CD1c-positive myeloid dendritic cell (primary cell): Measurements from ENCODE around the gene ATP13A3.
A peak's percentile ranks its signal among the peaks of the same experiment; 100 is the strongest.
"Not testable (repeated sequence)": the region's sequence is repeated elsewhere in the genome, so short reads cannot be mapped to it uniquely, and the experiment has no call there.

ENCODE experiments used
- DNase-seq: peaks from one replicate; pipeline ENCODE4 v3.0.0-alpha.2; 2016; ENCODE audit errors: extremely low spot score

The ATP13A3 gene

DNA sequence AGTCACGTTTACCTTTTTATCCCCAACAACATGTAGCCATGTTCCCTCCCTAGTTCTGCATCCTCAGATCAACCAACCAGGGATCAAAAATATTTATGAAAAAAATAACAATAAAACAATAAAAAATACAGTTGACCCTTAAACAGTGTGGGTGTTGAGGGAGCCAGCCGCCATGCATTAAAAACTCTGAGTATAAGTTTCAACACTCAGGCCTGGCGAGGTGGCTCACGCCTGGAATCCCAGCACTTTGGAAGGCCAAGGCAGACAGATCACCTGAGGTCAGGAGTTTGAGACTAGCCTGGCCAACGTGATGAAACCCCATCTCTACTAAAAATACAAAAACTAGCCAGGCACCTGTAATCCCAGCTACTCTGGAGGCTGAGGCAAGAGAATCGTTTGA, 12.7 kb upstream of the ATP13A3 start:
- not testable (repeated sequence) for DNase-seq

DNA sequence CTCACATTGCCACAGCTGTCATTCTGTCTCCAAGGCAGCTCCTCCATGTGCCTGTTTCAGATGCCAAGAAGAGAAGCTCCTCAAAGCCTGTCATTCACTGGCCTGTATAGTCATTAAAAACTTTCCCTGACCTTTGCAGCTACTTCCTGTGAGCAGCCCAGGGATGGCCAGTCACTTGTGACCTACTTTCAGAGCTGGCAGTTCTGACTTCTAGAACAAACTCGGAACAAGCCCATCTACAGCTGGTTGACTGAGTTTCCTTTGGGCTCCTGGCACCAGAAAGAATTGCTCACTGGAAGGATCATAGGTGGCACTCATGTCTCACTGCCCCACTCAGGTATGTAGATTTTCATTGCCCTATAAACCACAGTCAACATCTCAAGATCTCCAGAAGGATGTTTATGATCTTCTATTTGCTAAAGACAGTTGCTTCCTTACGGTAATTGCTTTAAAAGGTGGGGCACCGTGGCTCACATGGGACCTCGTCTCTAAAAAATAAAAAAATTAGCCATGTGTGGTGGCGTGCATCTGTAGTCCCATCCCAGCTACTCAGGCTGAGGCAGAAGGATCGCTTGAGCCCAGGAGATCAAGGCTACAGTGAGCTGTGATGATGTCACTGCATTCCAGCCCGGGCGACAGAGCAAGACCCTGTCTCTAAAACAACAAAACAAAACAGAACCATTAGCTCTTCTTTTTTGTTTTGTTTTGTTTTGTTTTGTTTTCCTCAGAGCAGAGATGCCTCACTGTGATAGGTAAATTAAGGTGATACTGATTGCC, 11.2 kb upstream of the ATP13A3 start:
- DNase-seq = peak; percentile 74

DNA sequence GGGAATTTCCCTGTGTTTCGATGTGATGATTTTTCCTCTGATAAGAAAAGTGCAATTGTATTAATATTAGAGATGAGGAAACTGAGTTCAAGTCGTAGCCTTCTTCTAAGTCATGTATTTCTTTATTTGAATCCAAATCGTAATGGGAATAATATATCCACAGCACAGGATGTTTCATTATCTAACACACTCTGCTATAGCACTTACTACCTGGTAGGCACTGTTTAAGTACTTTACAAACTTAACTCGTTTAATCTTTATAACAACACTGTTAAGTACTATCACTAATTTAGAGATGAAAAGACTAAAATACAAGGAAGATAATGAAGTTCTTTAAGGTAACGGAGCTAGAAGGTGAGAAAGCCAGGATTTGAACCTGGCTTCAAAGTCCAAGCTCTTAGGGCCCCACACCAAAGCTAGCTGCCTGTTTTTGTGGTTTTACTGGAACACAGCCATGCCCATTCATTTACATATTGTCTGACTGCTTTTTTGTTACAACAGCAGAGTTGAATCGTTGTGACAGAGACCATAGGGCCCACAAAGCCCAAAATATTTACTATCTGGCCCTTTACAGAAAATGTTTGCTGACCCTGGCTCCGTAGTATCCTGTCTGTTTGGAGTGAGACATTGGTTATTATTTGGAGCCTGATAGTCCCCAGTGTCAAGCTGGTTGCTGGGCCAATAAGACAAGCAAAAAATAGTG, 9.6 kb upstream of the ATP13A3 start:
- DNase-seq = no peak

DNA sequence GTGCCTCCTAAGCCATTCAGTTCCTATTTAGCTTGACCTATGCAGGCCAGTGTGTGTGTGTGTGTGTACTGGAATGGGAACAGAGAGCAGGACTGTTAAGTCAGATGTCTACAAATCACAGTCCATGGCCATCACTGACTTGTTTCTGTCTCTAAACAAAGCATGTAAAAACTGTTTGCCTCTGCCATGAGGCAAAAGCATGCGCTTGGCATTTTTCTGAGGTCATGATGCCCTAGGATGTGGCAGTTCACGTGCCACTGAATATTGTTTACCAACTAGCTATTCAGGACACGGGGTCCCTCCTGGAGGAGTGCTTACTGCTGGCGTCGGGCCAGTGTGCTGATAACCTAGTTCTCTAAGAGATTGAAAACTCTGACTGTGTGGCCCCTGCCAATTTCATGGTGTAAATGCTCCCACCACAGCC, 8.2 kb upstream of the ATP13A3 start:
- DNase-seq = peak; percentile 51

DNA sequence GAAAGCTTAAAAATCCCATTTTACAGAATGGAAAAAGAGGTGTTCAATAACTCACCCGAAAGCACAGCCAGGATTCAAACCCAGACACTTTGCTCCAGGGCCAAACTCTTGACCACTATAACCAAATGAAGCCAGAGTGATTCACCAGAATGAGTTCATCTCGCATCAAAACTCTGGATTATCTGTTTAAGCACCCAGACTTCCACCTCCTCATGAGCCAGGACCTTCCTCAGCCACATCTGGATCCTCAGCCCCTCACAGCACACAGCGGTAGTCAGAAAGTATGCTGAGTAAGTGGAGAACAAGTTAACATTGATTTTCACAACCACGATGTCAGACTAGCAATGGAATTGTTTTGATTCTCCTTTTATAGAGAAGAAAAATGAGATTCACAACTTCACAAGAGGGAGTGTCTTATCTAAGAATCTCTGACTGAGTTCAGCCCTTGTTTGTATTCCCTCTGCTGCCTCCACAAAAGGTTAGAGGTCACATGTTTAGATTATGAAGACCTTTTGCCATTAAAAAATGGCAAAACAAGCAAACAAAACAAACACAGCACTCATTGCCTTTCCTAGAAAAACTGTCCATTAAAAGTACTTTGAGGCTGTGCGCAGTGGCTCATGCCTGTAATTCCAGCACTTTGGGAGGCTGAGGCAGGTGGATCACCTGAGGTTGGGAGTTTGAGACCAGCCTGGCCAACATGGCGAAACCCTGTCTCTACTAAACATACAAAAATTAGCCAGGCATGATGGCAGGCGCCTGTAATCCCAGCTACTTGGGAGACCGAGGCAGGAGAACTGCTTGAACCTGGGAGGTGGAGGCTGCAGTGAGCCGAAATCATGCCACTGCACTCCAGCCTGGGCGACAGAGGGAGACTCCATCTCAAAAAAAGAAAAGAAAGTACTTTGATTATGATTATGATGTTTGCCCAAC, 7.5 kb upstream of the ATP13A3 start:
- not testable (repeated sequence) for DNase-seq

DNA sequence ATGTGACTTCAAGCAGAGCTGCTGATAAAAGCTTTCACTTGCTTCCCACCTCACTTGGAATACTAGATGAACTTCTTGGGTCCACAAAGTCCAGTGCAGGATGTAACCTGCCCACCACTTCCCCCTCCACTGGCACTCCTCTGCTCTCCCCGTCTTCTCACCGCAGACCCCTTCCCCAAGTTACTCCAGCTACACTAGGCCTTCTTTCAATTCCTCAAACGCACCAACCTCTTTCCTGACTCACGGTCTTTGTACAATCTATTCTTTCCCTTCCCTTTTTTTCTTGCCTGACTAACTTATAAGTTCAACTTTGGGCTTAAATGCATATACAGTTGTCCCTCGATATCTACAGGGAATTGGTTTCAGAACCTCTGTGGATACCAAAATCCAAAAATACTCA, 5.2 kb upstream of the ATP13A3 start:
- peak; percentile 87 for DNase-seq

DNA sequence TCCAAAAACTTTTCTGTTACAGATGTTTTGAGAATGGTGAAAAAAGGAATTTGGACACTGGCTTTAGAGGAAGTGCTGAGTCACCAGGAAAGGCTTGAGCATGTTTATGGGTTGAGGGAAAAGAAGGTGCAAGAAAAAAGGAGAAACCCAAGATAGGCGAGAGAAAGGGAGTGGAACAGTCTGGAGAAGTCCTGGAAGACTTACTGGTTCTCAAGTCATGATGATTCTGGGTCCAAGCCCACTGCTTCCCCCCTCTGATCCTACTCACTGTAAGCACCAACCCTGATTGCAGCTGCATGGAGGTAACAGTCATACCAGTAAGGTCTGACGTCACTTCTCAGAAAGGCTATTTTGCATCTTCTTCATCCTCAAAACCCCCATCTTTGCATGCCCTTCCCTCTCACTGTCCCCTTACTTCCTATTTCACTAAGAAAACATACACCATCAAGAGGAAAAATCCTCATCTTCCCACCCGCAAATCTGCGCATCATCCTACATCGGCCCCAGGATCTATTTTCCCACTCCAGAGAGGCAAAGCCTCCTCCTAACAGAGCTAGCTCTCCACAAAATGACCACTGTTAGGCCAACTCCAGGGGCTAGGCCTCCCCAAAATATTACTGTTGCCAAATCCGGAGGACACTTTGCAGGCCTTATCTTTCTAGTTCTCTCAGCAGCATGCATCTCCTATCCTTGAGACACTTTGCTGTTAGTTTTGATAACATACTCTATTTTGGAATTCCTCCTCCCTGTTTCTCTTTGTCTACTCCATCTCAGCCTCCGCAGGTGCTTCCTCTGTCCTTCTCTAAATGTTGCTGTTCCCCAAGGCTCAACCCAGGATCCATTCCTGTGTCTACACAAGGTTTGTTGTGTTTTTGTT, 3.2 kb upstream of the ATP13A3 start:
- peak; percentile 85 for DNase-seq

DNA sequence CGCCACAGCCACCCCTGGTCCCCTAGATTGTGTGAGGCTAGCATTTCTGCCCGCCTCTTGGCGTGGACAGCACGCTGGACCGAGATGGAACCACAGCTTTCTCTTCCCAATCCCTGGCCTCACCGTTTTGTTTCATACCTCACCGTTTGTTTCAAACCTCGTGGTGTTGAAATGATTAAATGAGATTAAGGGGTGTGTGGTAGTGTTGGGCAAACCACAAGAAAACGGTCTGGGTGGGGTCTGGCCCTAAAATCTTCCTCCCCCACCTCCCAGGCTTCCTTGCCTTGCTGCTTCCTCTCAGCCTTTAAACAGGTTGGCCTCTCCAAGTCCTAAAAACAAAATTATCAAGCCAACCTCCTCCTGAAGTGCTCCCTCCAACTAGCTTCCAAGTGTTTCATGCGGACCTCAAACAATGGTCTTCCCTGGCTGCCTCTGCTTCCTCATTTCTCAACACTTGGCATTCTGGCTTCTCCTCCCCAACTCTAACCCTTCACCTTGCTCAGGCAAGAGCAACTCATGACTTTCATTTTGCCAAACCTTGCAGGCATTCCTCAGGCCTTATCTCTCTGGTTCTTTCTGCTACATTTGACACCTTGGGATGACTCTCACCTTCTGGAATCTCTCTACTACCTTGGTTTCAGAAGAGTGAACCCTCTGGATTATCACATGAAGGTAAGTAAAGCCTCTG, 1.4 kb upstream of the ATP13A3 start:
- peak; percentile 62 for DNase-seq

DNA sequence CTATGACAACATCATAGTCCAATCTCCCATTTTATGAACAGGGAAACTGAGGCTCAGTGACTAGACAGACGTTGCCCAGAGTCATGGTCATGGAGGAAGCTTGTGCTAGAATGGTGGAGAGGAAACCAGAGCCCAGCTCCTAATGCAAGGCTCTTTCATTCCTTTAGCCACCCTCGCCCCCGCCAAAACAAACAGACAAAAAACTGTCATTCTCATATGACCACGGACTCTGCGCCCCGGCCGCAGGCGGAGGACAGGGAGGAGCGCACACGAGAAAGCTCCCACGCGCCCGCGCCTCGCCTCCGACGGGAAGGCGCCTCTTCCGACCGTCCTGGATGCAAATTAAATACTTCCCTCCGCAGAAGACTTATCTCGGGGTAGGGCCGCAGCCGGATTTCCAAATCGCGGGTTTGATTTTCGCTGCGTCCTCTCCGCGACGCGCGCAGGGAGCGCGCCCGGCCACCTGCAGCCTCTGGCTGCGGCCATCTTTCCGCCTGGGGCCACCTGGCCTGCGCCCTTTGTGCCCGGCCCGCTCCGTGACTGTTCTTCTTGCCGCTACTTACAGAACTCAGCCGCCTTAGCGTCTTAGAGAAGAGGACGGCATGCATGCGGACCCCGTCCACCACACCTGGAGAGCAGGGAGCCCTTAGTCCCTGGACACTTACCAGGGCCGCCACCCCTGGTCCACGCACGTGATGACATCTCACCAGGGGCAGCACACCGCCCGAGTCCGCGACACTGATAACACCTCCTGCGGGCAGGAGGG, 670 bp upstream of the ATP13A3 start:
- DNase-seq = peak; percentile 98

DNA sequence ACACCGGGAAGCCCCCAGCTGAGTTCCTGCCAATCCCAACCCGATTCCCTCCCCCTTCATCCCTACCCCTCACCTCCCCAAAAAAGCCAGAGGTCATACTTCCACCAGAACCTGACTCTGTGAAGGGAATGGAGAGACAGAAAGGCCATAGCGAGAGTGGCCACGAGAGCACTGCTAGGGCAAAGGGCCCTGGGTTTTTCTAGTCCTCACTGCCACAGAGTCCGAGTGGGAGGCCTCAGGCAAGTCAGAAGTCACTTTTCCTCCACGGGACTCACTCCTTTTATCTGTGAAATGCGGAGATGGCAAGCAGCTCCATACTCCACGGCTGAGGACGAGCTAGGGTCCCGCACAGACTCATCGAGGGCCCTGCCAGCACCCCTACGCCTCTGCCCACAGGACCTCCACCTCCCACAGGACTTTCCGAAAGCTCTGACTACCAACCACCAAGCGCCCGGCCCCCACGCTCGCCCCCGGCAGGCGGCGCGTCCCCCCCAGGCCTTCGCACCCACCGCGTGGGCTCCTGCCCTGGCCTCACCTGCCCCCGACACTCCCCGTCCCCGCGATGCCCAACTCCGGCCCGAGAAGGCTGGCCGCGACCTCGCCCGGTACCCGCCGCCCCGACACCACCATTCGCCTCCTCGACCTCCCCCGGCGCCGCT, 792 bp downstream of the ATP13A3 start:
- peak; percentile 57 for DNase-seq

DNA sequence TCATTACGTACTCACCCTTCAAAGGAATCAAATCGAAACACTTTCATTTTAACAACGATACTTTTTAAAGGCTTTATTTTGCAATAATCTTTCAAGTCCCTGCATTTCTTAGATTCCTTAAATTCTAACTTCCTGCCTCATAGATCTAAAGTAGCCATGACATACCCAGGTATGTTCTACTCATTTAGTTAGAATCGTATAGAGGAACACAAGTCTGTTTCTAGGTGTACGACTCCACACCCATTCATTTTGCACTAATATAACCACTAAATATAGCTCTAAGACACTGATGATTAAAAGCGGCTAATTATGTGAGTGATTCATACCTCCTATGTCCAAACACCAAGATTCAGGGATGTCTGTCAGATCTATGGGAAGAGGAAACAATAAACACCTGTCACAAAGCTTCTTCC, 1.3 kb downstream of the ATP13A3 start:
- peak; percentile 49 for DNase-seq

DNA sequence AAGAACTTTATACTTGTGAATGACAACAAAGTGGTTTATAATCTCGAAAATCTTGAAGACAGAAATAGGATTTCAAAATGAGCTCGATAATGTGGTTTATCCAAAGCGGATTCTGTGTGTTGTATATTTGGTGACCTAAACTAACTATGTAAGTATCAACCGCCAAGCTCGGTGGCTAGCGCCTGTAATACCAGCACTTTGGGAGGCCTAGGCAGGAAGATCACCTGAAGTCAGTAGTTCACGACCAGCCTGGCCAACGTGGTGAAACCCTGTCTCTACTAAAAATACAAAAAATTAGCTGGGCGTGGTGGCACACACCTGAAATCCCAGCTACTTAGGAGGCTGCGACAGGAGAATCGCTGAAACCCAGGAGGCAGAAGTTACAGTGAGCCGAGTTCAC, 2.2 kb downstream of the ATP13A3 start:
- no peak for DNase-seq

DNA sequence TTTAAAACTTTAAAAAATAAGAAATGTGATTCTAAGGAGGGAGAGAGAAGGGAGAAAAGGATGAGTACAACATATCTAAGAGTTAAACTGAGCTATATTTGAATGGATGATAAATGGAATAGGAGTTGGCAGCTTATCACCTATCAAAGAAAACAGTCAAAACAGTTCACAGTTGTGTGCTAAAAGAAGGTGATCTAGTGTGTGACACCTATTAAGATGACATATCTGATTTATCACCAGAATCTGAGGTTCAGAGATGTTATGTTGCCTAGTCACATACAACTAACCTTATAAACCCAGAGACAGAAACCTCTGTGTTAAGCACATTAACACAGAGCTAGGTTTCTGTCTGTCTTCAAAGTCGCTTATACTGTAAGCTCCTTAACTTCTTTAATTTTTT, 3.0 kb downstream of the ATP13A3 start:
- no peak for DNase-seq

DNA sequence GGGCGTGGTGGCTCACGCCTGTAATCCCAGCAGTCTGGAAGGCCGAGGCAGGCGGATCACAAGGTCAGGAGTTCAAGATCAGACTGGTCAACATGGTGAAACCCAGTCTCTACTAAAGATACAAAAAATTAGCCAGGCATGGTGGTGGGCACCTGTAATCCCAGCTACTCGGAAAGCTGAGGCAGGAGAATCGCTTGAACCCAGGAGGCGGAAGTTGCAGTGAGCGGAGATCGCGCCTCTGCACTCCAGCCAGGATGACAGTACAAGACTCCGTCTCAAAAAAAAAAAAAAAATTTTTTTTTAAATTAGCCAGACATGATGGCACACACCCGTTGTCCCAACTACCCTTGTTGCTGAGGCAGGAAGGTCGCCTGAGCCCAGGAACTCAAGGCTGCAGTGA, 4.0 kb downstream of the ATP13A3 start:
- DNase-seq = not testable (repeated sequence)

DNA sequence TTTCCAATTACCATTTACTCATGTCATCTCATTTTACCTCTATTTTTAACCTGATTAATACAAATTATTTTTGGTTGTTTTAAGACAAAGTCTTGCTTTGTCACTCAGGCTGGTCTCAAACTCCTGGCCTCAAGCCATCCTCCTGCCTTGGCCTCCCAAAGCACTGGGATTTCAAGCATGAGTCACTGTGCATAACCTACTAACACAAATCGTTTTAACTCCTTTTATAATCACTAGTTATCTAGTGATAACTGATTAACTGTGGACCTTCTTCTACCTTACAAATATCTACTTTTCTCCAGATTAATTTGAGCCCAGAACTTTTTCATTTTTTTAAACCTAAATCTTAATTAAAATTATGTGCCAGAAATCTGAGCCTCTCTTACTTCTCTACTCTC, 4.6 kb downstream of the ATP13A3 start:
- DNase-seq = no peak

DNA sequence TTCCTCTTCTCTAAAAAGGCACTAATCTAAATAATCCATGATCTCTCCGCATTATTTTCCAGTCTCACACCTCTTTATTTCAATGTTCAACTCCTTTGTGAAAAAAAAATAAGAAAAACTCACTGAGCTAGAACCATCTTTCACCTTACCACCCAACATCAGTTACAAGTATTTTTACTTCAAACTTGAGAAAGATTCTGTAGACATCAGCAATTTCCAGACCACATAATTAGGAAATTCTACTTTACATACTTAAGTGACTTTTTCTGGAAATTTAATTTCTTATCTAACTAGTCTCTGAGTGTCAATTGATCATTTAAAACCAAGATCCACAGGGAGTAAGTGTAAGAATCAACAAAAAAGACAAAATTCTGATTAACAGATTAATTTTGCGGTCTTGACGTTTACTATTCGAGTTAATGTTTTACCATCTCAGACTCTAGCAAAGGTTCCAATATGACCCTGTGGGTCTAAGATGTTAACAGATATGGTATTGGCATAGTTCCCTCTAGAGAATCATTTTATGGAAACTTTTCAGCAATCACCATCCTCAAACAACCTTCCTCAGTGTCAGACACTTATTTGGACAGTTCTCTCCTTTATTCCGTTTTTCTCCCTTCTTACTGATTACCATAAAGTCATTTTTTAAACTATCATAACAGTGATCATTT, 5.1 kb downstream of the ATP13A3 start:
- no peak for DNase-seq

DNA sequence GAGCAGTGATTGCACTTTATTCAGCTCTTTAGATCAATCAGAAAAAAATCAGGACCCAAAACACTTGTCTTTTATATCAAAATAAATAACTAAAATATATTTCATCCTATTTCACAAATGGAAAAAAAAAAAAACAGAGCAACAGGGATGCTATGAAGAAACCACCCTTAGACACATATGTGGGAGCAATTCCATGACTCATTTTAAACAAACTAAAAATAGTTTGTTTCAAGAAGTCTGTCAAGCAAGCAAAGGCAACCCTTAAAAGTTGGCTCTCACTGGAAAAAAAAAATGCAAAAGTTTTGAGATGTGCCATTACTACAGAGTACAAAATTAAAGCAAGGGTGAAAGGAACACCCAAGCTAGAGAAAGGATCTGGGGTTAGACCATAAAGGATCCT, 5.7 kb downstream of the ATP13A3 start:
- peak; percentile 72 for DNase-seq

DNA sequence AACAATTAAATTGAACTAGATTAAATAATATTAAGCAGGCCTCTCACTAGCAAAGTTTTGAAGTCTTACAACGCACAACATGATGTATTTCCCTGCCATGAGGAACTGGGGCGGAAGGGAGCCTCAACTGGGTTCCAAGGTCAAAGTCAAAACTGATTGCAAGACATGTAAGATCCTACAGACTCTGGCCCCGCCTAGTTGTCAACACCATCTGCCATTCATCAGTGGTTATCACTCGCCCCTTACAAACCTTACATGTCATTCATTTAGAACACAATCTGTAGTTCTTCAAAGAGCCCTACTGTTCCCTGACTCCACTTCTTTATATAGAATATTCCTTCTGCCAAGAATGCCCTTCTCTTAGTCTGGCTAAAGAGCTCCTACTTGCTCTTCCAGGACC, 10.0 kb downstream of the ATP13A3 start:
- DNase-seq = no peak

DNA sequence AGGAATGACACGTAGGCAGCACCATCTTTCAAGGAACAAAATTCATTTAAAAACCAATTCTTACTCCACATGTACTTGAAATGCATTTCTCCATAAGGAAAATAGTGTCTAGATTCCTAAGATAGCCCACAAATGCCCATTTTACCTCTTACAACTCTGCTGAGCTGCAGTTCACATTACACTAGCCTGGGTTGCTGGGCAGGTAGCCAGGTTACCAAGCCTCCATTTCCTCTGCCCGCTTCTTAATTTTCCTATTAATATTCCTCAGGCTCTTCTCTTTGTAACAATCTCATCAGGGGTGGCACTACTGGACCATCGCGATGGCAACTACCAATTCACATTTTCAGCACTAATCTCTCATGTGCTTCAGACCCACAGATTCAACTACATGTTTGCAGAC, 10.8 kb downstream of the ATP13A3 start:
- no peak for DNase-seq
